K562 (cell line): Measurements from ENCODE around the gene LAPTM5. TPM values are rescaled to one million over a fixed set of nuclear protein-coding genes. Genes with fewer than 3 reads are reported as not detected.

Source experiments
- ADNP ChIP-seq: fragments of 200-800 bp; sonication (Bioruptor generic); IDR thresholded peaks from 2 replicates; pipeline ENCODE4 v1.6.1; 2016; ENCODE audit warnings: missing genetic modification characterization, missing compliant biosample characterization
- AFF1 ChIP-seq, 2 experiments: fragments of 450-650 bp; IDR thresholded peaks; 2 replicates each; pipeline ENCODE4 v1.6.1; 2018; ENCODE audit warnings: mild to moderate bottlenecking in 2 of 2, low read depth in 1 of 2; ENCODE audit not compliant: partially characterized antibody in 2 of 2
- BCL6 ChIP-seq: fragments of 250-450 bp; sonication (Bioruptor Pico); IDR thresholded peaks from 2 replicates; pipeline ENCODE4 v1.4.0; 2020
- DACH1 ChIP-seq: fragments of 450-650 bp; IDR thresholded peaks from 2 replicates; pipeline ENCODE4 v1.6.1; 2018; ENCODE audit not compliant: partially characterized antibody
- DDX20 ChIP-seq: fragments of 450-650 bp; IDR thresholded peaks from 2 replicates; pipeline ENCODE4 v1.6.1; 2016; ENCODE audit warnings: missing genetic modification characterization, low read depth, mild to moderate bottlenecking, missing compliant biosample characterization, moderate library complexity
- EGR1 ChIP-seq: fragments of 450-650 bp; conservative IDR thresholded peaks from 2 replicates; pipeline ENCODE4 v1.6.1; 2017; ENCODE audit warnings: mild to moderate bottlenecking
- NR3C1 ChIP-seq: sonication (generic); formaldehyde crosslinking; IDR thresholded peaks from 2 replicates; pipeline ENCODE4 v1.8.1; 2022; ENCODE audit warnings: missing genetic modification reagents
- POLR3A ChIP-seq: IDR thresholded peaks from 2 replicates; pipeline ENCODE4 v1.6.1; 2011; ENCODE audit warnings: borderline replicate concordance, mild to moderate bottlenecking, moderate library complexity; ENCODE audit not compliant: insufficient read length, insufficient read depth; ENCODE audit errors: extremely low read depth
- POLR3G ChIP-seq: IDR thresholded peaks from 2 replicates; pipeline ENCODE4 v1.6.1; 2011; ENCODE audit not compliant: insufficient read length, insufficient replicate concordance; ENCODE audit errors: extremely low read depth
- PRPF4 ChIP-seq: fragments of 200-400 bp; formaldehyde crosslinking; IDR thresholded peaks from one replicate; pipeline ENCODE4 v1.6.1; 2017; ENCODE audit warnings: low read length, low read depth, mild to moderate bottlenecking; ENCODE audit not compliant: insufficient read depth, poor library complexity, severe bottlenecking
- ZBTB33 ChIP-seq: sonication (generic); formaldehyde crosslinking; IDR thresholded peaks from 2 replicates; pipeline ENCODE4 v1.8.1; 2023; ENCODE audit warnings: mild to moderate bottlenecking, missing genetic modification reagents
- ZC3H8 ChIP-seq: fragments of 450-650 bp; IDR thresholded peaks from 2 replicates; pipeline ENCODE4 v1.6.1; 2017
- ZNF507 ChIP-seq: conservative IDR thresholded peaks from 2 replicates; pipeline ENCODE4 v1.6.1; 2017; ENCODE audit warnings: missing genetic modification characterization, missing compliant biosample characterization
- ZNF518B ChIP-seq: fragments of 250-450 bp; sonication (Bioruptor Pico); IDR thresholded peaks from 2 replicates; pipeline ENCODE4 v1.5.0; 2021; ENCODE audit warnings: mild to moderate bottlenecking, moderate library complexity
- ZNF583 ChIP-seq: fragments of 250-450 bp; sonication (Bioruptor Pico); IDR thresholded peaks from 2 replicates; pipeline ENCODE4 v1.4.0; 2020
- ZNF655 ChIP-seq: fragments of 250-450 bp; sonication (Bioruptor Pico); IDR thresholded peaks from 2 replicates; pipeline ENCODE4 v1.5.0; 2021
- polyA plus RNA-seq, 8 experiments: library from polyadenylated mRNA; depleted of rRNA in 4 of 8; stranded (reverse) in 5 of 8; unstranded in 3 of 8; fragments of >200 nt; fragmentation: Nextera tagmentation in 2 of 8; fragmentation: Illumina TruSeq in 1 of 8; extraction: Ambion mirVana in 2 of 8; extraction: Trizol in 1 of 8; gene quantifications; 2 replicates each; pipeline versions ENCODE4 v1.2.1 to v1.2.3, GENCODE V29; 2011 to 2014; ENCODE audit warnings: inconsistent platforms in 1 of 8, missing spikeins in 1 of 8
- total RNA-seq, 7 experiments: library from RNA; depleted of rRNA in 6 of 7; stranded (reverse); fragments of >200 nt in 6 of 7; fragmentation: Illumina TruSeq in 2 of 7; extraction: Trizol in 2 of 7; gene quantifications; 2 replicates each; pipeline versions ENCODE4 v1.2.1 to v1.2.3, GENCODE V29; 2011 to 2021; ENCODE audit warnings: low replicate concordance in 1 of 7

LAPTM5 gene
- total and polyA plus RNA-seq, 9 of the 15 experiments (the other 6 are each of a cell fraction or from before 2014, with no cell fraction given): 2.4 to 47.3 (median 20.3) TPM

DNA sequence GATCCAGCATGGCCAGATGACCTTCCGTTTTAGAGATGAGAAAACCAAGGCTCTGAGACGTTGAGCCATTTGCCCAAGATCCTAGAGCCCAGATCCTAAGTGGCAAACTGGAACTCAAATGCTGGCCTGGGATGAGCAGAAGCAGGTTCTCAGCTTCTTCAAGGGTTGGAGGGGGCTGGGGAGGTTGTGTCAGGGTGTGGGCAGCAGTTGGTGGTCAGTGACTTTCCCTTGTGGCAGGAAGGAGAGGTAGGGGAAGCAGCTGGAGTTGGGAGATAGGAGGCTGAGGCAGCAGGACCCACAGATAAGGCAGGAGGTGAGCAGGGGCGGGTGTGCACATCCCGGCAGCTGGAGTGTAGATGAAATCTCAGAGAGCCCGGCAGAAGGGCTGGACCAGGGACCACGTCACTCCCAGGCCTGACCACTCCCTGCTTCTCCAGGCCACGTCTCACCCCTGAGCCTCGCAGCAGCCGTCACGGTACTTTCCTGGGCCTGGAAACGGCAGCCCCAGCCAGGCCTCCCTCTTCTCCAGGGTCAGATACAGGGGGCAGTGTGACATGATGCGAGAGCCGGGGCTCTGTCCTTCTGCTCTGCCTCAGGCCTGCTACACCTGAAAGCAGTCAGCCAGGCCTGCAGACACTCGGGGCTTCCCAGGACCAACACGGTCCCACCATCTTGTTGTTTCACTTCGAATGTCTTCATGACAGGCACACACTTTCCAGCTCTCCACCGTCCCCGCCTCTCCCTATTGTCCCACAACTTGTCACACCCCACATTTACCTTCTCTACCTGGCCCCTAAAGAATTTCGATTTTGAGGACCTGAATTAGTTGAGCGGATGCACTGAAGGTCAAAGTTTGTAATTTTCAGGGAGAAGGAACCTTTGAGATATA is 11.5 kb upstream of the LAPTM5 start (continued):
- TF ChIP-seq ZNF518B: no peak
- no peak for TF ChIP-seq NR3C1
- TF ChIP-seq AFF1 (IDR thresholded peaks at IDR 0.05; ENCODE audit: low read depth in 1 of 2, partially characterized antibody in 2 of 2): peak; percentile 82 to 99
- TF ChIP-seq BCL6 (CRISPR knock-in tag): peak; percentile 88
- peak; percentile 98 for TF ChIP-seq EGR1
- TF ChIP-seq POLR3A: no peak
- TF ChIP-seq DACH1: peak; percentile 97
- no peak for TF ChIP-seq ZNF507 (tag)
- peak; percentile 85; the same call in 1 of the 2 replicates for TF ChIP-seq ZC3H8
- TF ChIP-seq ZNF583 (CRISPR knock-in tag): peak; percentile 86
- 0 out of 2 replicates have a peak, but pooled peaks have one; percentile 13 for TF ChIP-seq DDX20 (tag)
- TF ChIP-seq ZNF655 (CRISPR knock-in tag): no peak
- peak; percentile 77 for TF ChIP-seq ZBTB33 (CRISPR knock-in tag)
- TF ChIP-seq POLR3G: no peak
- TF ChIP-seq ADNP (tag): no peak
- TF ChIP-seq PRPF4: no peak
